GM12891 (cell line): ENCODE results near the gene TEKT3.

Experiments
- POLR2A ChIP-seq: IDR thresholded peaks from 2 replicates; pipeline ENCODE4 v1.6.1; 2011; ENCODE audit warnings: low read depth, low read length, control low read depth
- POLR2AphosphoS5 ChIP-seq: IDR thresholded peaks from 2 replicates; pipeline ENCODE4 v1.6.1; 2011; ENCODE audit warnings: low read depth, low read length, control low read depth
- POU2F2 ChIP-seq: IDR thresholded peaks from 2 replicates; pipeline ENCODE4 v1.6.1; 2011; ENCODE audit warnings: low read depth, mild to moderate bottlenecking, control low read depth, low read length, moderate library complexity
- SPI1 ChIP-seq: IDR thresholded peaks from 2 replicates; pipeline ENCODE4 v1.6.1; 2011; ENCODE audit warnings: low read depth, low read length, control low read depth
- TAF1 ChIP-seq: IDR thresholded peaks from 2 replicates; pipeline ENCODE4 v1.6.1; 2011; ENCODE audit warnings: low read depth, low read length, control low read depth

DNA sequence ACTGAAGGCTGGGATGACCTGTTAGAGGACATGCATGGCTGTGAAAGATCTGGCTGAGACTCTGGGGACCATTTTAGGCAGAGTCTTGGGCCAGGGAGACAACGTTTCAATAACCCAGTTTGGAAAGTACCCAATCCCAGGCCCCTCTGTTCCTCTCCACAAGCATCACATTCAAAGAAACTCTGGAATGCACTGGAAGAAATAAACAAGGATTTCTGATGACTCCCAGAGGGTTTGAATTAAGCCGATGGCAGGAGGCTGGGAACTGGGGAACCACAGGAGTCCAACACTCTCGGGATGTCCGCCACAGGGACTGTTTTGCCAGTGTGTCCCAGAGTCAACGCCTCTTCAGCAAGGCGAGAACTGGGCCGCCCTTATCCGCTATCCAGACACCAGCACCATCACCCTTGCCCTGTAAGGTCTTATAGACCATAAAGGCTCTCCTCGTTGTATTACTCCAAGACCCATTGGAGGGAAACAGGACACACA, 79.6 kb downstream of the TEKT3 start:
- no peak for TF ChIP-seq POLR2AphosphoS5
- no peak for TF ChIP-seq POLR2A
- no peak for TF ChIP-seq SPI1
- TF ChIP-seq TAF1: no peak
- no peak for TF ChIP-seq POU2F2
